Measurements from ENCODE around the gene SLC9A7. TPM values are rescaled to one million over a fixed set of nuclear protein-coding genes. Genes with fewer than 3 reads are reported as not detected.

Gene SLC9A7
- total and polyA plus RNA-seq, 2 of the 13 experiments (the other 11 are each of a cell fraction or from before 2014, with no cell fraction given): 5.8 to 7.2 TPM

DNA sequence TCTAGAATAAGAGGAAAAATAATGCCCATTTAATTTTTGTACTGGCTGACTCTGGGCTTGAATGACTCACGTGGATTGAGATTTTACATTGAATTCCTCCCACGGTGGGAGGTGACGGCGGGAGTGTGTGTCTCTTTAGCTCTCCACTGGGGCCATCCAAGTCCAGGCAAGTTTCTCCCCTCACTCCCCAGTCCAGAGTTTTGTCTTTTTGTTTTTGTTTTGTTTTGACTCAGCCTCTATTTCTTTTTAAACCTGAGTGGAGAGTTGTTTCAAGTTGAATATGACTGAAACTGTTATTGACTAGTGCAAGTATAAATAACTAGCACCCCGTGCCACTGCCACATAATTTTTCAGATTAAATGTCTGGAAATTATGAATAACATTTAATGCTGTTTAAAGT lies 171.8 kb downstream of the SLC9A7 start (continued):
- TF ChIP-seq, protein P1, sequence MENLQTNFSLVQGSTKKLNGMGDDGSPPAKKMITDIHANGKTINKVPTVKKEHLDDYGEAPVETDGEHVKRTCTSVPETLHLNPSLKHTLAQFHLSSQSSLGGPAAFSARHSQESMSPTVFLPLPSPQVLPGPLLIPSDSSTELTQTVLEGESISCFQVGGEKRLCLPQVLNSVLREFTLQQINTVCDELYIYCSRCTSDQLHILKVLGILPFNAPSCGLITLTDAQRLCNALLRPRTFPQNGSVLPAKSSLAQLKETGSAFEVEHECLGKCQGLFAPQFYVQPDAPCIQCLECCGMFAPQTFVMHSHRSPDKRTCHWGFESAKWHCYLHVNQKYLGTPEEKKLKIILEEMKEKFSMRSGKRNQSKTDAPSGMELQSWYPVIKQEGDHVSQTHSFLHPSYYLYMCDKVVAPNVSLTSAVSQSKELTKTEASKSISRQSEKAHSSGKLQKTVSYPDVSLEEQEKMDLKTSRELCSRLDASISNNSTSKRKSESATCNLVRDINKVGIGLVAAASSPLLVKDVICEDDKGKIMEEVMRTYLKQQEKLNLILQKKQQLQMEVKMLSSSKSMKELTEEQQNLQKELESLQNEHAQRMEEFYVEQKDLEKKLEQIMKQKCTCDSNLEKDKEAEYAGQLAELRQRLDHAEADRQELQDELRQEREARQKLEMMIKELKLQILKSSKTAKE (CRISPR knock-in tag; IDR thresholded peaks at IDR 0.05; ENCODE audit: borderline replicate concordance): no peak
- TF ChIP-seq ZFP41 (CRISPR knock-in tag; IDR thresholded peaks at IDR 0.05; ENCODE audit: borderline replicate concordance): no peak
- TF ChIP-seq, protein P2, sequence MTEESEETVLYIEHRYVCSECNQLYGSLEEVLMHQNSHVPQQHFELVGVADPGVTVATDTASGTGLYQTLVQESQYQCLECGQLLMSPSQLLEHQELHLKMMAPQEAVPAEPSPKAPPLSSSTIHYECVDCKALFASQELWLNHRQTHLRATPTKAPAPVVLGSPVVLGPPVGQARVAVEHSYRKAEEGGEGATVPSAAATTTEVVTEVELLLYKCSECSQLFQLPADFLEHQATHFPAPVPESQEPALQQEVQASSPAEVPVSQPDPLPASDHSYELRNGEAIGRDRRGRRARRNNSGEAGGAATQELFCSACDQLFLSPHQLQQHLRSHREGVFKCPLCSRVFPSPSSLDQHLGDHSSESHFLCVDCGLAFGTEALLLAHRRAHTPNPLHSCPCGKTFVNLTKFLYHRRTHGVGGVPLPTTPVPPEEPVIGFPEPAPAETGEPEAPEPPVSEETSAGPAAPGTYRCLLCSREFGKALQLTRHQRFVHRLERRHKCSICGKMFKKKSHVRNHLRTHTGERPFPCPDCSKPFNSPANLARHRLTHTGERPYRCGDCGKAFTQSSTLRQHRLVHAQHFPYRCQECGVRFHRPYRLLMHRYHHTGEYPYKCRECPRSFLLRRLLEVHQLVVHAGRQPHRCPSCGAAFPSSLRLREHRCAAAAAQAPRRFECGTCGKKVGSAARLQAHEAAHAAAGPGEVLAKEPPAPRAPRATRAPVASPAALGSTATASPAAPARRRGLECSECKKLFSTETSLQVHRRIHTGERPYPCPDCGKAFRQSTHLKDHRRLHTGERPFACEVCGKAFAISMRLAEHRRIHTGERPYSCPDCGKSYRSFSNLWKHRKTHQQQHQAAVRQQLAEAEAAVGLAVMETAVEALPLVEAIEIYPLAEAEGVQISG (CRISPR knock-in tag; IDR thresholded peaks at IDR 0.05): no peak
- no peak for TF ChIP-seq ZSCAN25 (CRISPR knock-in tag; IDR thresholded peaks at IDR 0.05)
- TF ChIP-seq, protein P3, sequence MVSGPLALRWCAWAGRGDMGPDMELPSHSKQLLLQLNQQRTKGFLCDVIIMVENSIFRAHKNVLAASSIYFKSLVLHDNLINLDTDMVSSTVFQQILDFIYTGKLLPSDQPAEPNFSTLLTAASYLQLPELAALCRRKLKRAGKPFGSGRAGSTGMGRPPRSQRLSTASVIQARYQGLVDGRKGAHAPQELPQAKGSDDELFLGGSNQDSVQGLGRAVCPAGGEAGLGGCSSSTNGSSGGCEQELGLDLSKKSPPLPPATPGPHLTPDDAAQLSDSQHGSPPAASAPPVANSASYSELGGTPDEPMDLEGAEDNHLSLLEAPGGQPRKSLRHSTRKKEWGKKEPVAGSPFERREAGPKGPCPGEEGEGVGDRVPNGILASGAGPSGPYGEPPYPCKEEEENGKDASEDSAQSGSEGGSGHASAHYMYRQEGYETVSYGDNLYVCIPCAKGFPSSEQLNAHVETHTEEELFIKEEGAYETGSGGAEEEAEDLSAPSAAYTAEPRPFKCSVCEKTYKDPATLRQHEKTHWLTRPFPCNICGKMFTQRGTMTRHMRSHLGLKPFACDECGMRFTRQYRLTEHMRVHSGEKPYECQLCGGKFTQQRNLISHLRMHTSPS (CRISPR knock-in tag; IDR thresholded peaks at IDR 0.05; ENCODE audit: low read depth): no peak

DNA sequence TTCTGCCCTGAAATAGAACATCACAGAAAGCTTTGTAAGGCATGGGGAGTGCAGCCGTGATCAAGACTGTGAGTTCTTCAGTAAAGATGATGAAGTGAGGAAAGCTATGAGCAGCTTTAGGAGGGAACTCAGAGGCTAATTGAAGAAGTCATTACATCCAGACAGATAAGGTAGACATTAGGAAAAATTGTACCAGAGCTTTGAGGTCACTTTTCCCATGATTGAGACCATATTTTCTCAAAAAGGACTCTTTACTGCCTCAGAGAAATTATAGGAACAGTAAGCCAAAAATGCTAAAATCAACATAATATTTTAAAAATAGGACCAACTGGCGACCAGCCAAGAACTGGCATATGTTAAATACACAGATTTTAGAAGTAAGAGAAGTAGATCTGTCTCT lies 174.2 kb downstream of the SLC9A7 start:
- Histone ChIP-seq H3K36me3 (replicated peaks in 1 of 2; ENCODE audit: control insufficient read depth in 1 of 2, insufficient read depth in 2 of 2, low read length in 2 of 2) (peaks cover 0 to 3% of the 10 kb centered on the region in 2 experiments; a peak in 1 of 5 replicates), H3K27ac (ENCODE audit: extremely low read length, insufficient read depth, low read length) (no peak overlapping the region), H3K9ac (ENCODE audit: insufficient read depth, low read depth, low read length) (no peak overlapping the region), H3K4me2 (ENCODE audit: low read depth, low read length) (no peak overlapping the region), H2AFZ (ENCODE audit: low read length) (no peak overlapping the region), H3K4me3 (replicated peaks in 1 of 3; ENCODE audit: insufficient read depth in 1 of 3, low read depth in 2 of 3, low read length in 3 of 3) (no peak overlapping the region), H3K27me3 (ENCODE audit: control insufficient read depth in 1 of 2, insufficient read depth in 2 of 2, low read length in 2 of 2) (no peaks in the 10 kb centered on the region), H3K9me3 (ENCODE audit: low read length) (no peaks in the 10 kb centered on the region), H3K79me2 (ENCODE audit: insufficient read depth, low read length) (peaks cover 8% of the 10 kb centered on the region), H4K20me1 (ENCODE audit: insufficient read depth, low read length) (no peaks in the 10 kb centered on the region), H3K4me1 (ENCODE audit: insufficient read depth, low read length) (0 out of 2 replicates have a peak, but pooled peaks cover 10% of the 10 kb centered on the region)
- DNase-seq (ENCODE audit: low spot score): no peak
- no peak for ATAC-seq
- intact Hi-C loops (cut with micrococcal nuclease; ENCODE audit: unreplicated experiment): no loop called here
- no TSS peak for BruUV-seq (replicated peaks)
- CTCF ChIA-PET (ENCODE audit: low intra/inter-chr PET ratio, low total read pairs): no interaction called here
- POLR2A ChIA-PET: no interaction called here
- in situ Hi-C loops (cut with HindIII; ENCODE audit: extremely low pct_ligation_motif_present, low pct_unique_long_range_greater_than_20kb): no loop called here
- WGBS (ENCODE audit: low lambda C conversion rate): 96% methylated on average over 2 of the region's 2 CpGs
- no peak for FAIRE-seq
- TF ChIP-seq, protein P4, sequence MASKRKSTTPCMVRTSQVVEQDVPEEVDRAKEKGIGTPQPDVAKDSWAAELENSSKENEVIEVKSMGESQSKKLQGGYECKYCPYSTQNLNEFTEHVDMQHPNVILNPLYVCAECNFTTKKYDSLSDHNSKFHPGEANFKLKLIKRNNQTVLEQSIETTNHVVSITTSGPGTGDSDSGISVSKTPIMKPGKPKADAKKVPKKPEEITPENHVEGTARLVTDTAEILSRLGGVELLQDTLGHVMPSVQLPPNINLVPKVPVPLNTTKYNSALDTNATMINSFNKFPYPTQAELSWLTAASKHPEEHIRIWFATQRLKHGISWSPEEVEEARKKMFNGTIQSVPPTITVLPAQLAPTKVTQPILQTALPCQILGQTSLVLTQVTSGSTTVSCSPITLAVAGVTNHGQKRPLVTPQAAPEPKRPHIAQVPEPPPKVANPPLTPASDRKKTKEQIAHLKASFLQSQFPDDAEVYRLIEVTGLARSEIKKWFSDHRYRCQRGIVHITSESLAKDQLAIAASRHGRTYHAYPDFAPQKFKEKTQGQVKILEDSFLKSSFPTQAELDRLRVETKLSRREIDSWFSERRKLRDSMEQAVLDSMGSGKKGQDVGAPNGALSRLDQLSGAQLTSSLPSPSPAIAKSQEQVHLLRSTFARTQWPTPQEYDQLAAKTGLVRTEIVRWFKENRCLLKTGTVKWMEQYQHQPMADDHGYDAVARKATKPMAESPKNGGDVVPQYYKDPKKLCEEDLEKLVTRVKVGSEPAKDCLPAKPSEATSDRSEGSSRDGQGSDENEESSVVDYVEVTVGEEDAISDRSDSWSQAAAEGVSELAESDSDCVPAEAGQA (IDR thresholded peaks at IDR 0.05; ENCODE audit: low read depth): no peak
- TF ChIP-seq, protein P4 (CRISPR knock-in tag; IDR thresholded peaks at IDR 0.05; ENCODE audit: borderline replicate concordance): no peak
- TF ChIP-seq PPARG (CRISPR knock-in tag; conservative IDR thresholded peaks at IDR 0.05) (no peak), ZNF674 (CRISPR knock-in tag; IDR thresholded peaks at IDR 0.05; ENCODE audit: low read depth) (no peak)

All from HepG2 (cell line).